NB4 (cell line): ENCODE data around the gene AGL.

Experiments used
- CTCF ChIP-seq: IDR thresholded peaks from one replicate; pipeline ENCODE4 v1.5.1; 2012; ENCODE audit warnings: low read depth, low read length
- MAX ChIP-seq: IDR thresholded peaks from 2 replicates; pipeline ENCODE4 v1.6.1; 2011; ENCODE audit warnings: low read depth, low read length
- POLR2A ChIP-seq: IDR thresholded peaks from 2 replicates; pipeline ENCODE4 v1.6.1; 2011; ENCODE audit warnings: mild to moderate bottlenecking; ENCODE audit not compliant: insufficient read length; ENCODE audit errors: extremely low read depth

DNA sequence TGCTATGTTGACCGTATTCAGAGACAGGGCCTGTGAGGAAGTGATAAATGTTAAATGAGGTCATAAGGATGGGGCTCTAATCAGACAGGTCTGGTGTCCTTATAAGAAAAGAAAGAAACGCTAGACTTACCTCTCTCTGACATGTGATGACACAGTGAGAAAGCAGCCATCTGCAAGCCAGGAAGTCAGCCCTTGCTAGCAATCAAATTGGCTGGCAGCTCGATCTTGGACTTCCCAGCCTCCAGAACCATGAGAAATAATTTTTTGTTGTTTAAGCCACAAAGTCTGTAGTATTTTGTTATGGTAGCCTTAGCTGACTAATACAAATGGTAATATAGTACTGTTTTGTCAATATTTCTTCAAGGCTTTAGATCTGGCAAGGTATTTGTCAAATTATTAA, 25.1 kb upstream of the AGL start:
- TF ChIP-seq POLR2A (no peak), CTCF (no peak), MAX (no peak)
